GM10266 (cell line): Measurements from ENCODE around the gene WIPI1.

Experiments
- DNase-seq: peaks from one replicate; pipeline ENCODE4 v3.0.0; 2012; ENCODE audit errors: extremely low spot score
- TF ChIP-seq, protein P1 (sequence below): IDR thresholded peaks from 2 replicates; pipeline ENCODE4 v1.5.1; 2012; ENCODE audit warnings: mild to moderate bottlenecking, low read depth; ENCODE audit not compliant: control insufficient read depth, insufficient read depth; ENCODE audit errors: missing control alignments

The WIPI1 gene

DNA sequence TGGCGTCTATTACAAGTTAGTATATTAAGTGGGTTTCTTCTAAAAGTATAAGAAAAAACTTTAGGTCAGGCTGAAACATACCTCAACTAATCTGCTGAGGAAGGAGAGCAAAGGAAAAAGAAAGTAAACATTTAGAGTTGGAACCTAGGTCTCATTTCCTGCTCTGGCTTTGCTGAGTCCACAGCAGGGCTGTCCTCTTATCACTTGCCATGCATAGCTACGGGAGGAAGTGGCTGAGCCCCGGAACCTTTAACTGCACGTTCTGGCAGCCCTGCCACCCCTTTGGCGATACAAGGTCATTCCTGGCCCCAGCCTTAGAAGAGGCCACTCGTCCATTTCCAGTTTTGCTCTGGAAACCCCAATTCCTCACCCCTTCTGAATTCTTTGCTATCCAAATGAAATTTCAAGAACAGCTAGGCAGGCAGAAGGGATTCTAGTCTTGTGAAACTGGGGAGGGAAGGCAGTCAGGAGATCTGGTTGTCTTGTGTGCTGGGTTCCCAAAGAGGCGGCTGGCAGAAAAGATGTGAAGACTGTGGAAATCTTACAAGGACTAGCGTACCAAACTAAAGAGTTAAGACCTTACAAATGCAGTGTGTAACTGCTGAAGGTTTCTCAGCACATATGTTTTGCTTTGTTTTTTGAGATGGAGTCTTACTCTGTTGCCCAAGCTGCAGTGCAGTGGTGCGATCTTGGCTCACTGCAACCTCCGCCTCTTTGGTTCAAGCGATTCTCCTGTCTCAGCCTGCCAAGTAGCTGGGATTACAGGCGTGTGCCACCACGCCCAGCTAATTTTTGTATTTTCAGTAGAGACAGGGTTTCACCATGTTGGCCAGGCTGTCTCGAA lies 19.1 kb downstream of the WIPI1 start:
- peak; percentile 53 for DNase-seq
- TF ChIP-seq, protein P1, sequence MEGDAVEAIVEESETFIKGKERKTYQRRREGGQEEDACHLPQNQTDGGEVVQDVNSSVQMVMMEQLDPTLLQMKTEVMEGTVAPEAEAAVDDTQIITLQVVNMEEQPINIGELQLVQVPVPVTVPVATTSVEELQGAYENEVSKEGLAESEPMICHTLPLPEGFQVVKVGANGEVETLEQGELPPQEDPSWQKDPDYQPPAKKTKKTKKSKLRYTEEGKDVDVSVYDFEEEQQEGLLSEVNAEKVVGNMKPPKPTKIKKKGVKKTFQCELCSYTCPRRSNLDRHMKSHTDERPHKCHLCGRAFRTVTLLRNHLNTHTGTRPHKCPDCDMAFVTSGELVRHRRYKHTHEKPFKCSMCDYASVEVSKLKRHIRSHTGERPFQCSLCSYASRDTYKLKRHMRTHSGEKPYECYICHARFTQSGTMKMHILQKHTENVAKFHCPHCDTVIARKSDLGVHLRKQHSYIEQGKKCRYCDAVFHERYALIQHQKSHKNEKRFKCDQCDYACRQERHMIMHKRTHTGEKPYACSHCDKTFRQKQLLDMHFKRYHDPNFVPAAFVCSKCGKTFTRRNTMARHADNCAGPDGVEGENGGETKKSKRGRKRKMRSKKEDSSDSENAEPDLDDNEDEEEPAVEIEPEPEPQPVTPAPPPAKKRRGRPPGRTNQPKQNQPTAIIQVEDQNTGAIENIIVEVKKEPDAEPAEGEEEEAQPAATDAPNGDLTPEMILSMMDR, result no peak

DNA sequence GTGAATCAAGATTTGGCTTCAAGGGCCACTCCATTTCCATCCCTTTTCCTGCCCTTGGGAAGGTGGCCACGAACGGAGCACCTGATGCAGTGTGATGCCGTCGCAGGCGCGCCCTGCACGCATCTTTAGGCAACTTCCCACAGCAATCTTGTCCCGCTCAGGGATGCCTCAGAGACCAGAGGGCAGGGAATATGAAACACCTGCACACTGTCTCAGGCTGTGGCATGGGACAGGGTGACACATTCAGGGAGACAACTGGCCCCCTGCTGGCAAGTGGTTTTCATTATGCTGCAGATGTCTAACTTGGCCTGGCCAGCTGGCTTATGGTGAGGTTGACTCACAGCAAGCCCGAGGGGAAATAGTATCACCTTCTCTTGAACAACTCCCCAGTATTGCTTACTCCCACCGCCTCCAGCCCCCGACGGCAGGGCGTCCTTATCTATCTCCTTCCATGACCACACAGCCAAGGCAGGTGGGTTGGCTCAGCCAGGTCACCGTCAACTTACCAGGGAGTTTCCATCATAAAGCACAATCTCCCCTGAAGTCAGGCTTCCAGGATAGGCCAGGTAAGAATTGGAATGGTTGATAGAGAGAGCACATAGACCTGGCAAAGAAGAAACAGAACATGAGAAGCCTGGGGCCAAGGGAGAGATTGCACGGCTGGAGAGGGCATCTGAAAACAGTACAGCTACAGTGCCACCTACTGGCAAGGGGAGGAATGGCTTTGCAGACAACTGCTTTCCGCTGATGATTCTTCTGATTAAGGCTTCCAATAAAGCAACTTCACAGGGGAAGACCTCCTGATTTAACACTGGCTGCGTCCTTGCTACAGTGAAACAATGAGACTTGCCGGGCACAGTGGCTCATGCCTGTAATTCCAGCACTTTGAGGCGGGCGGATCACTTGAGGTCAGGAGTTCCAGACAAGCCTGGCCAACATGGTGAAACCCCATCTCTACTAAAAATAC lies 21.1 kb downstream of the WIPI1 start:
- TF ChIP-seq, protein P1, result peak; percentile 87
- DNase-seq, result peak; percentile 73

DNA sequence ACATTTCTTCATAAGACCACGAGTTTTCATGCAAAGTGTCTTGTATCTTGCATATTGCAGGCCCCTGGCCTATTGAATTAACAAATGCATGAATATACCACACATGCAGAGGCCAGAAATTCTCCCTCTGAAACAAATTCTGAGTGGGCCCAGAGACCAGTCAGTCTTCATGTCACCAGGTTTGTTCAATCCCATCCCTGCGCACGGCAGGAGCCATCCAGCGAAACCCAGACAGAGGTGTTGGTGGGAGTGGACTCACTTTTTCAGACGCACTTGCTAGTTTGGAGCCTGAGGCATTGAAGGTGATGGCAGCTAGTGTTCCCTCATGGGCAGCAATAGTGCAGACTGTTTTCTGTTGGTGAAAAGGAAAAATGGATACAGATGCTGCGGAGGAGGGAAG lies 21.9 kb downstream of the WIPI1 start:
- no peak for DNase-seq
- TF ChIP-seq, protein P1, result no peak

DNA sequence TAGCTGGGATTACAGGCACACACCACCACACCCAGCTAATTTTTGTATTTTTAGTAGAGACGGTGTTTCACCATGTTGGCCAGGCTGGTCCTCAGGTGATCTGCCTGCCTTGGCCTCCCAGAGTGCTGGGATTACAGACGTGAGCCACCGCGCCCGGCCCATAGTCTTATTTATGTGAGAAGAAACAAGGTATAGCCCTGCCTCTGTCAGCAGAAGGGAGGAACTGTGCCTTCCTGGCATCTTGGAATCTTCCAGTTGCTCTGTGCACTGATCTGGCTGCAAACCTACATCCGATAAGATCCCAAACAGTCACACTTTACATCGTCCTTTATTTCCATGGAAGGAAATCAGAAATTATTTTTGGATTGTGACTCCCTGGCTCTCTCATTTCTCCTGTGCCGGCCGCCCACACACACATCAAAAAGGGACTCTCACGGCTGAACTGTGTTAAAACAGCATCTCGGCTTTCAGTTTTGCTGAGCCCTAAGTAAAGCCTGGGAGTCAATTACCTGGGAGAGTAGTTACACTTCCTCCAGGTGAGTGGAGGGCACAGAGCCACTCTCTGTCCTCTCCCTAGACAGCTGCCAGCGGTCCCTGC lies 23.3 kb downstream of the WIPI1 start:
- TF ChIP-seq, protein P1, result no peak
- DNase-seq, result no peak

DNA sequence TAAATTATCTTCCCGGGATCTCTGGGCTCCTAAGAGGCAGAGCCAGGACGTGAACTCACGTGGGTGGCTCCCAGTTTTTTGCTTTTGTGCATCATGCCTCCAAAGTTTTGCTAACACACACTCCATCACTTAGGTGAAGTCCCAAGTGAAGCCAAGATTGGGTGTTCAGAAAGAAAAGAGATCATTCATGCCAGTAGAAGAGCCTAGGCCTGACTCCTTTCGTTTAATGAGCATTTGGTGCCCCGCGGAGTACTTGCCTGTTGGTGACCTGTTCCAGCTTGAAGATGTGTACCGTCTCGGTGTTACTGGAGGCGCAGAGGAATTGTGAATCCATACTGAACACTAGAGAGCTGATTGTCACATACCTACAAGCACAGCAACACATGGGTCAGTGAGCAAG lies 24.1 kb downstream of the WIPI1 start:
- no peak for DNase-seq
- TF ChIP-seq, protein P1, result no peak

DNA sequence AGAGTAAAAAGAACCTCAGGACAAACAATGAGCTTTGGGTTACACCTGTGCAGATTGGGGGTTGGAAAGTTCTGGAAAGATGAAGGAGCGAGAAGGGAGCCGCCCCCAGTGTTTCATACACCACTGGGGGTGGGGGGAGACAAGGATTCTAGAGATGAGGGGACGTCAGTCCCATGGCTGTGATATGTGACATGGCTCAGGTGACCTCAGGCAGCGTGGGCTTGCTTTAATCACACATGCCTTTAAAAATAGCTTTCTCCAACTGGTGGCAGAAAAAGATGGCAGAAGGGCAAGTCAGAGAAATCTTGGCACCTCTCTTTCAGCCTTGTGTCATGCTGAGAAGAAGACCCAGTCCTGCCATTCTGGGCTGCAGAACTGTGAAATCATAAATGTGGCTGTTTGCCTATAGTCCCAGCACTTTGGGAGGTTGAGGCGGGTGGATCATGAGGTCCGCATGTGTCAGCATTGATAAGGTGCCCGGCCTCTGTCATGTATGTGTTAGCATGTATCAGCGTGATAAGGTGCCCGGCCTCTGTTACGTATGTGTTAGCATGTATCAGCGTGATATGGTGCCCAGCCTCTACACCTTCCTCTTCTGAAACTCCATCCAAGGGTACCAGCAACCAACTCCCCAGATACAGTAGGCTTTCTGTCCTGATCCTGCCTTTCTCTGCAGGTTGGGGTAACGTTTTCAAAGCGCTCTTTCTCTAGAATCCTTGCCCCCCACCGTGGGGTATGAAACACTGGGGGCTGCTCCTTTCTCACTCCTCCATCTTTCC lies 25.0 kb downstream of the WIPI1 start:
- DNase-seq, result no peak
- TF ChIP-seq, protein P1, result no peak
